Adrenal gland (tissue), 5 donors: ENCODE data around the gene POU2AF2.

Experiments used
- CTCF ChIP-seq, 6 experiments: fragments of 450-650 bp in 4 of 6; fragments of 200-600 bp in 2 of 6; sonication (generic) in 1 of 6; IDR thresholded peaks; 1 replicate in 5 of 6; 2 replicates in 1 of 6; pipeline versions ENCODE4 v1.5.1 to v1.8.0; 2016 to 2021; ENCODE audit warnings: antibody characterized with exemption in 6 of 6, mild to moderate bottlenecking in 2 of 6, moderate library complexity in 1 of 6
- POLR2A ChIP-seq, 2 donors: fragments of 450-650 bp; IDR thresholded peaks; one replicate each; pipeline ENCODE4 v1.6.1; 2017; ENCODE audit warnings: antibody characterized with exemption in 2 of 2, mild to moderate bottlenecking in 2 of 2, moderate library complexity in 1 of 2
- donor health status: DM: no; HTN: no; CAD: no.

- no peak for TF ChIP-seq CTCF (IDR thresholded peaks at IDR 0.05)
- no peak for TF ChIP-seq POLR2A (IDR thresholded peaks at IDR 0.05)
Measured at GRCh38 chr11:111206472-111206871, 39.1 kb upstream of the POU2AF2 start.
